ENCODE data around the gene HOXB2.

HOXB2 gene

DNA sequence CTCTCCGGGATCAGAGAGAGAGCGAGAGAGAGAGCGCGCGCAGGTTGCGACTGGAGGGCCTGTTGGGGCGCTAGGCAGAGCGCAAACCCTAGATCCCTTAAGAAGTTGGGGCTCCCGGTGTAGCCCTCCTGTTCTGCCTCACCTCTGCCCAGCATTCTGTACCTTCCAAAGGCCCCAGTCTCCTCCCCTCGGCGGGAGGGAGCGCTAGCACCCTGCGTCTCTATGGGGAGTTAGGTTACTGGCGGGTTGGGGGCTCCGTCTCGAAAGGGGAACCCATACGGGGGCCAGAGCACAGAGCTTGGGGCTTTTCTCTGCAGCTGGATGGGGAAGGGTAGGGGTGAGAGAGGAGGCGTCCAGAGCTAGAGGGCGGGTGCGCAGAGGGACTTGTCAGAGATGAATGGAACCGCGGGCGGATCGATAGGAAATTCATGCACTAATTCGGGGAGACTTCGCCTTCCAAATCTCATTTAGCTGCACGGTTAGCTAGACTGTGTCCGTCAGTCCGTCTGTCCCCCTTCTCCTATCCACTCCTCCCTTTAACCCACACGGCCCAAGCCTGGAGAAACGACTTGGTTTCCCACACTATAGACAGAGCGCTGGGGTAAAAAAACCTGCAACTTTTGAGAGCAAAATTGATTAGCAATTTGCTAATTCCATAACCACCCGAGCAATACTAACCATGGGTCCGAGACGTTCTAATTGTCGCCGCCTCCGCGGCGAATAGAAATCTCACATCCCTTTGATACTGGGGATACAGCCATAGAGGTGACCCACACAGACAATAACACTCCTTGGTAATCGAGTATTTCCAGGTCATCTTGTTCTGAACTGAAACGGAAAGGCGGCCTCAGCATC is 33.9 kb upstream of the HOXB2 start:
- no peak for DNase-seq (ENCODE audit: low read depth)

DNA sequence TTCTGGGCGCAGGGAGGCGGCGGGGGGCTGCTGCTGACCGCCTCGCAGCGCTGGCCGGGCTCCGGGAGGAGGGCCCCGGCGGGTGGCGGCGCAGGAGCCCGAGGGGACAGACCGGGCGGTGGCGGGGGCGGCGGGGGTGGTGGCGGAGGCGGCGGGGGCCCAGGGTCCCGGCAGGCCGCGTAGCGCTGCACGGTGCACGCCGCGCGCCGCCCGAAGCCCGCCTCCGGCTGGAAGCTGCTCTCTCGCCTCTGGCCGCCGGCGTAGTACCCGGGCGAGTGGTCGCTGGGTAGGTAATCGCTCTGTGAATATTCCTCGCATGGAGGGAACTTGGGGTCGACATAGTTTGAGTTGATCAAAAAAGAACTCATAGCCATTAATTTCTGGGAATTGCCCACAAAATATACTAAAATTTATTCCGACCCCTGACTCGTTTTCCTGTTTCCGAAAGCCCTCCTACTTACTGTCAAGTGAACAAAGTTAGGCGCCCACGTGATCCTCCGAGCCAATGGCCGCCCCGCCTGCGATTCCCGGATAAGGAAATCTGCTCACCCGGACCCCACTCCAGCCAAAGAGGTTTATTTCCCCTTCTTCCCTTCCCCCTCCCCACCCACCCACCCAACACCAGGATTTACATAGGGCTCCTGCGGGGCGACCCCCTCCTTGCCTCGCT is 33.2 kb upstream of the HOXB2 start, which contains the start of gene HOXB4:
HOXB4 (minus strand) TSS at position 405 of the 670 bp plus-strand sequence; CDS start at position 374, 31 bp downstream.
- no peak for DNase-seq (ENCODE audit: low read depth)

DNA sequence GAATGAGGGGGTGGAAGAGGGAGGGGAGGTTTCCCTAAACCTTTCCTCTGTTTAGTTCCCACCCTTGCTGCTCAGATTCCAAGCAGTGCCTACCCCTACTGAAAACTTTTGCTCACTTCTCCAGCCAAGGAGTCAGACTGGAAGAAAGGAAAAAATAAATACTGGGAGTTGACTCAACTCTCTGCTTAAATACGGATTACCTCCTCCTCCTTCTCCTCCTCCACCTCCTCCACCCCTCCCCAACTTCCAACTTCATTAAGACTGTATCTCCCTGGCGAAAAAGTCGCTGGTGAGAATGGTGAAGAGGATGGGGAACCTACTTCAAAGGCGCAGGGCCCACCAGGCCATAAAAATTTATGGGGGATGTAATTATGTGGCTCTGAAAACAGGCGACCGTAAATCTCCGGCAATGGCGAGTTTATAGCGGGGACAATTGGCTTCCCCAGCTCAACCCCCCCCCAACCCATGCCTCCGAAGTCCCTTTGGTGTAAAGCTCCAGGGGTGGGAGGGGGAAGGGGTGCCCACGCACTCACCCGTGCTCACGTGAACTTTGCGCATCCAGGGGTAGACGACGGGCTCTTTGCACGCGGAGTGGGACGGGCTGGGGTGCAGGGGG is 32.5 kb upstream of the HOXB2 start:
- DNase-seq (ENCODE audit: low read depth), result no peak

- no peak for DNase-seq (ENCODE audit: low read depth)
These were observed 31.8 kb upstream of the HOXB2 start for GRCh38 chr17:48576479-48577309.

- DNase-seq (ENCODE audit: low read depth), result no peak
These were observed 31.0 kb upstream of the HOXB2 start for GRCh38 chr17:48575673-48576478.

GRCh38 chr17:48575066-48575582 is 30.2 kb upstream of the HOXB2 start:
- DNase-seq (ENCODE audit: low read depth), result no peak

GRCh38 chr17:48574505-48575065 is 29.7 kb upstream of the HOXB2 start:
- no peak for DNase-seq (ENCODE audit: low read depth)

DNA sequence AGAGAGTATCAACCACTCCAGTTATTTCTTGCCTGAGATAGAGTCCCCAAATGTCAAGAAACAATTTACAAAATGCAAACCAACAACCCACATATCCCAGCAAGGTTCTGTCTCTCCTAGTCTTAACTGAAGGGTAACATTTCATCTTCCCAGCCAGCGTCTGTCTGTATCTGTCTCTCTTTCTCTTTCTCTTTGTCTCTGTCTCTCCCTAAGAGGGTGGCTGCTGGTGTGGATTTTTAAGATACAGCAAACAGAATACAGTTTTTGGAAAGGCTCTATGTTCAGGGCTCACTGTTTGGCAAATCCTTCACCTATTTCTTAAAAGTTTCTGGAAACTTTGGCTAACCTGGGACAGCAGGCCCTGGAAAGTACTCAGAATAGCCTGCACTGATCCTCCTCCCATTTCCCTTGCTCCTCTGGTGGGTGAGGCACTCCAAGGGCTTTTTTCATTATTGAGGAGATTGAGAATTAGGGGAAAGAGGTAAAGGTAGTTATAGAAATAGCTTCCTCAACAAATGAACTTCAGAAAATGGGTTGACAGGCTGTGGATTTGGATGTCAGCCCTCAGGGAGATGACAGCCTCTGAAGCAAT is 27.0 kb upstream of the HOXB2 start:
- DNase-seq (ENCODE audit: low read depth), result no peak

DNA sequence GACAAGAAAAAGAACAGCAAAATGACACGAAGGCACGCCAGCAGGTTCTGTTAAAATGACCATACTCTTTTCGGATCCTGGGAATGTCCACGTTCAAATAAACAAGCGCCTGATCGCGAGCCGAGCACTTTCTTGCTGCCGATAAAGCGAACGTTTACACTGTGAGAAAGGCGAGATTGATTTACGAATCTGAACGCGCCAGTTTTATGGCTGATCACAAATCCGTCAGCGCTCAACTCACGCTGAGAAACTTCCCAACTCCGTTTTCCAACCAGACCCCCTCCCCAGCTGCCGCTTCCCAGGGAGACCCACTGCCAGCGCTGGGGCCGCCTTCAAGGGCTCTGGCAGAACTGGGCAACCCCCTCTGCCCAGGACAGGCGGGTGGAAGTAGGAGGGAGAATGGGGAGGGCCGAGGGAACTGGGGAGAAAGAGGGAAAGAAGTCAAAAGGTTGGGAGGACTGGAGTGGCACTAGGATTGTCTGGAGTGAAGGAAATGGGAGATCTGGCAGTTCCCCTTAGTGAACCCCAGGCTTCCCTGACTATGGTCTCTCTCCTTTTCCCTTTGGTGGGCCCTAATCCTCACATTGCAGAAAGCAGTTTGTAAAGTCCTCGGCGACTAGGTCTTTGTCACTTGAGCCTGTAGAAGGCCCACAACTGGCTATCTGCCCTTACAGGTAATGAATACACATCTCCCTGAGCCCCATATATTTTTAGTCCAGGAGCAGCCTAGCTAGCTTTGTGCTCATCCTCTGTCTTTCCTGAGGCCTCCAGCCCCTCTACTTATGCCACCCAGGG is 26.3 kb upstream of the HOXB2 start:
- DNase-seq (ENCODE audit: low read depth), result no peak

- DNase-seq (ENCODE audit: low read depth), result no peak
These were observed 25.6 kb upstream of the HOXB2 start for GRCh38 chr17:48570325-48571023.

DNA sequence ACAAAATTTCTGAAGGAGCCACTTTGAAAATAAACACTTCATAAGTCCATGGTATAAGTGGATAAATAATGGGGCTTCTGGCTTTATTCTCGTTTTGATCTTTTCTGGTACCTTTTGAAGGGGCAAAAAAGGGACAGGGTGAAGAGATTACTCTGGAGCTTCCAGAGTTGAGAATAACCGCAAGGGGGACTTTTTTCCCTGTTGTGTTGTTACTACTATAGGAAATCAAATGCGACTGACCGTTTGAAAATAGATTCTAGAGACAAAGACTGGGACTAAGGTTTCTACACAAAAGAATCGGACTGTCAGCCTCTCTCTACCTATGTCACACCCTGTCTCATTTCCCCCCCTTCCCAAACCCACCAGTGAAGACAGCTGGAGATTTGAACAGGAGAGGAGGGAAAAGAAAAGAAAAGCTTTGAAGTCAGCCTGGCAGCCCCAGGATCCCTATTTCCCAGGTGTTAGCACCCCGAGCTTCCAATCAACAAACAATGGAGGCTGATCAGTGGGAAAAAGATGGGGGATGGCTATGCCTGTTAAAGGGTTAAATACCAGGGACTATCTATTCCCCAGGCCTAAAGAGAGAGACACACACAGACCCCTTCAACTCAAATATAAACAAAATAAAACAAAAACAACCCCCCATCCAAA is 24.9 kb upstream of the HOXB2 start:
- DNase-seq (ENCODE audit: low read depth), result no peak

DNA sequence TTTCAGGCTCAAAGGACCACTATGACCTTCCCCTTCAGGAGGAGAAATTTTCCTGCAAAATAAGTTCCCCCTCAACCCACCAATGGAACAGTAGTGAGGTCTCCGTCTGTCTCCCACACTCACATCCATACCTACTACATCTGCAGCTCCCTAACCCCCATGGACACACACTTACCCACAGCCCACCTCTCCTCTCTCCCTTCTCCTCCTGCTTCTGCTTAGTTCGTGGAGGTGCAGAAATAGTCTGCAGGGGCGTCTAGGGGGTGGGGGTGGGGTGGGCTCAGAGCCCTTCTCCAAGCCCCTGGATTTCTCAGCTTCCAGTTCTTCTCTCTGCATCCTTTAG is 24.3 kb upstream of the HOXB2 start:
- DNase-seq (ENCODE audit: low read depth), result no peak

DNA sequence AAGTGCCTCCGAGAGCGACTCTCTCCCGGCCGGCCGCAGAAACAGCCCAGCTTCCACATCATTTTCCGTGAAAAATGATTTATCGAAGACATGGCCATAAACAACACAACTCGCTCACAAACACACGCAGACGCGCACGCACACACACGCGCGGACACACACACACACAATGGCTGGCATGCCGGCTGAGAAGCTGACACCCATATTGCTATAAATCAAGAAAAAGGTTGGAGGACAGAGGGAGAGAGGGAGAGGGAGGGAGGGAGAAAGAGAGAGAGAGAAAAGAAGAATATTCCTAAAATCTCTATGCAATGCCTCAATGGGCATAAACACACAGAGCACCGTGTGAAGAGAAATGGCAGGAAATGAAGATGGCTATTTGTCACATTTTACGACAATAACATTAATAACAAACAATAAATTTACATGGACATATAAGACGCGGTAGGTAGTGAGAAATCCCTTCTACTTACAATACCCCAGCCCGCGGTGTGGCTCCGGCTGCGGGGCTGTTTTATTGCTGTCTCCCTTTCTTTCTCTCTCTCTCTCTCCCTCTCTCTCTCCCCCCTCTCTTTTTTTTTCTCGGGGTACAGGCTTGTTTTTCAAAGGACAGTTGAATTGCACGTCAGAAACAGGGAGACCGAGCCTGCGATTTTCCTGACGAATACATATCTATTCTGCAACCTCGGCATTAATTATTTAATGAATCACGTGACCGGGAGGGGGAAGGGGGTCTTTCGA is 23.8 kb upstream of the HOXB2 start:
- no peak for DNase-seq (ENCODE audit: low read depth)

GRCh38 chr17:48567646-48568354 is 22.9 kb upstream of the HOXB2 start:
- DNase-seq (ENCODE audit: low read depth), result no peak

GRCh38 chr17:48567209-48567608 is 22.3 kb upstream of the HOXB2 start:
- no peak for DNase-seq (ENCODE audit: low read depth)

- no peak for DNase-seq (ENCODE audit: low read depth)
These were observed 21.8 kb upstream of the HOXB2 start for GRCh38 chr17:48566717-48567116.
